Measurements from ENCODE around the gene DCUN1D4. TPM values are rescaled to one million over a fixed set of nuclear protein-coding genes. Genes with fewer than 3 reads are reported as not detected.
A peak's percentile ranks its signal among the peaks of the same experiment; 100 is the strongest.

DCUN1D4 gene
- total RNA-seq, 1 experiment from 2014 or later: 50.2 TPM

GRCh38 chr4:51895158-51895557 lies 52.2 kb downstream of the DCUN1D4 start:
- Histone ChIP-seq H3K4me3 (replicated peaks in 1 of 2; ENCODE audit: low read depth in 1 of 2, low read length in 2 of 2) (no peak overlapping the region), H3K4me2 (ENCODE audit: low read length) (no peak overlapping the region), H3K36me3 (ENCODE audit: control insufficient read depth in 1 of 2, insufficient read depth in 2 of 2, low read length in 2 of 2) (peaks cover 0 to 9% of the 10 kb centered on the region in 2 experiments; a peak in 2 of 4 replicates), H3K4me1 (ENCODE audit: control insufficient read depth in 1 of 2, insufficient read depth in 2 of 2, low read length in 2 of 2) (peaks cover 0 to 8% of the 10 kb centered on the region in 2 experiments; a peak in 2 of 4 replicates), H3K27me3 (ENCODE audit: insufficient read depth, low read length) (no peaks in the 10 kb centered on the region), H3K27ac (ENCODE audit: low read depth, low read length) (no peak overlapping the region), H3K9me3 (ENCODE audit: control insufficient read depth in 1 of 2, insufficient read depth in 1 of 2, low read depth in 1 of 2, low read length in 2 of 2) (no peaks in the 10 kb centered on the region), H3K9ac (ENCODE audit: low read length) (no peak overlapping the region), H4K20me1 (ENCODE audit: insufficient read depth) (no peaks in the 10 kb centered on the region), H3K79me2 (ENCODE audit: insufficient read depth, low read length) (no peaks in the 10 kb centered on the region), H3K9me2 (ENCODE audit: insufficient read depth) (no peaks in the 10 kb centered on the region), H2AFZ (ENCODE audit: low read depth, low read length, poor library complexity, severe bottlenecking) (no peak overlapping the region)
- ChIA-PET POLR2A (no interaction called here), CTCF (interaction anchor here (0.7 to 1.6 kb wide), 4 partner anchors 10 to 60 kb away, joined by 3 to 5 read pairs (median 4); no protein-coding TSS in a partner anchor), RAD21 (ENCODE audit: low non-redundant PET in 1 of 2, low total read pairs in 2 of 2, uncharacterized antibody in 2 of 2, unreplicated experiment in 2 of 2) (no interaction called here)
- ATAC-seq (no peak), DNase-seq (ENCODE audit: low read depth, low spot score) (no peak)
- TF ChIP-seq POLR2AphosphoS5 (IDR thresholded peaks at IDR 0.05; ENCODE audit: low read depth, low read length) (no peak), MAX (IDR thresholded peaks at IDR 0.05) (no peak), EZH2phosphoT487 (IDR thresholded peaks at IDR 0.05; ENCODE audit: borderline replicate concordance) (no peak), CEBPB (IDR thresholded peaks at IDR 0.05; ENCODE audit: low read depth) (no peak), SIN3A (IDR thresholded peaks at IDR 0.05; ENCODE audit: low read depth) (no peak), ATF3 (IDR thresholded peaks at IDR 0.05) (no peak)
- BruUV-seq (replicated peaks): no TSS peak
- intact Hi-C loops (cut with micrococcal nuclease): loop anchor here (5.0 kb wide), 1 partner anchor 132 kb away; no protein-coding TSS in a partner anchor

GRCh38 chr4:51895816-51896408 lies 53.0 kb downstream of the DCUN1D4 start:
- peak; percentile 99 for ATAC-seq
- Histone ChIP-seq H3K9ac (ENCODE audit: low read length) (no peak overlapping the region), H2AFZ (ENCODE audit: low read depth, low read length, poor library complexity, severe bottlenecking) (no peak overlapping the region), H3K4me3 (replicated peaks in 1 of 2; ENCODE audit: low read depth in 1 of 2, low read length in 2 of 2) (no peak overlapping the region), H3K9me2 (ENCODE audit: insufficient read depth) (no peaks in the 10 kb centered on the region), H3K4me1 (ENCODE audit: control insufficient read depth in 1 of 2, insufficient read depth in 2 of 2, low read length in 2 of 2) (peaks cover 0 to 8% of the 10 kb centered on the region in 2 experiments; a peak in 2 of 4 replicates), H4K20me1 (ENCODE audit: insufficient read depth) (no peaks in the 10 kb centered on the region), H3K27me3 (ENCODE audit: insufficient read depth, low read length) (no peaks in the 10 kb centered on the region), H3K4me2 (ENCODE audit: low read length) (no peak overlapping the region), H3K9me3 (ENCODE audit: control insufficient read depth in 1 of 2, insufficient read depth in 1 of 2, low read depth in 1 of 2, low read length in 2 of 2) (no peaks in the 10 kb centered on the region), H3K79me2 (ENCODE audit: insufficient read depth, low read length) (no peaks in the 10 kb centered on the region), H3K36me3 (ENCODE audit: control insufficient read depth in 1 of 2, insufficient read depth in 2 of 2, low read length in 2 of 2) (peaks cover 0 to 10% of the 10 kb centered on the region in 2 experiments; a peak in 2 of 4 replicates), H3K27ac (ENCODE audit: low read depth, low read length) (peak overlapping the region; percentile 15; the same call in 1 of the 2 replicates)
- CTCF ChIA-PET: interaction anchor here (1.0 to 1.6 kb wide), 3 partner anchors 11 to 61 kb away, joined by 4 to 5 read pairs (median 5); no protein-coding TSS in a partner anchor
- RAD21 ChIA-PET (ENCODE audit: low non-redundant PET in 1 of 2, low total read pairs in 2 of 2, uncharacterized antibody in 2 of 2, unreplicated experiment in 2 of 2): no interaction called here
- BruUV-seq (replicated peaks): no TSS peak
- POLR2A ChIA-PET: no interaction called here
- intact Hi-C loops (cut with micrococcal nuclease): loop anchor here (5.0 kb wide), 1 partner anchor 131 kb away; no protein-coding TSS in a partner anchor
- DNase-seq (ENCODE audit: low read depth, low spot score): peak; percentile 45
- no peak for TF ChIP-seq ATF3 (IDR thresholded peaks at IDR 0.05)
- no peak for TF ChIP-seq MAX (IDR thresholded peaks at IDR 0.05)
- TF ChIP-seq JUND (IDR thresholded peaks at IDR 0.05): 0 out of 2 replicates have a peak, but pooled peaks have one; percentile 13
- TF ChIP-seq EGR1 (IDR thresholded peaks at IDR 0.05; ENCODE audit: low read depth): no peak
- 0 out of 2 replicates have a peak, but pooled peaks have one; percentile 20 for TF ChIP-seq FOSL1 (IDR thresholded peaks at IDR 0.05; ENCODE audit: low read depth)
- no peak for TF ChIP-seq TCF7L2 (IDR thresholded peaks at IDR 0.05; ENCODE audit: borderline replicate concordance, extremely low read depth, insufficient read depth, insufficient read length)
- TF ChIP-seq RAD21 (IDR thresholded peaks at IDR 0.05; ENCODE audit: low read depth): peak; percentile 43
- no peak for TF ChIP-seq REST (IDR thresholded peaks at IDR 0.05; ENCODE audit: low read depth)
- no peak for TF ChIP-seq ELF1 (IDR thresholded peaks at IDR 0.05; ENCODE audit: borderline replicate concordance, low read depth)
- no peak for TF ChIP-seq CBX3 (IDR thresholded peaks at IDR 0.05; ENCODE audit: low read depth)
- no peak for TF ChIP-seq SP1 (IDR thresholded peaks at IDR 0.05; ENCODE audit: low read depth)
- no peak for TF ChIP-seq EZH2 (IDR thresholded peaks at IDR 0.05)
- TF ChIP-seq POLR2A (IDR thresholded peaks at IDR 0.05; ENCODE audit: borderline replicate concordance, extremely low read depth, insufficient read depth, insufficient read length): no peak
